Cardiac fibroblast (primary cell): Measurements from ENCODE around the gene MTX3.
A peak's percentile ranks its signal among the peaks of the same experiment; 100 is the strongest.

Experiments
- DNase-seq, 2 donors: peaks; one replicate each; pipeline versions ENCODE4 v3.0.0 to v3.0.0-alpha.2; 2010; ENCODE audit warnings: low read depth in 2 of 2
- H3K4me3 ChIP-seq, 2 donors: replicated peaks in 1 of 2; 1 replicate in 1 of 2; 2 replicates in 1 of 2; pipeline ENCODE4 v1.5.1; 2011; ENCODE audit warnings: low read depth in 2 of 2, low read length in 2 of 2, mild to moderate bottlenecking in 2 of 2, moderate library complexity in 1 of 2
- CTCF ChIP-seq: IDR thresholded peaks from one replicate; pipeline ENCODE4 v1.5.1; 2011; ENCODE audit warnings: low read depth, mild to moderate bottlenecking, low read length, inconsistent platforms

MTX3 gene

GRCh38 chr5:79936646-79937216 is 54.3 kb downstream of the MTX3 start:
- DNase-seq = peak in 1 of 2 donors; percentile 21
- no peak overlapping the region for H3K4me3 ChIP-seq
- no peak for TF ChIP-seq CTCF

GRCh38 chr5:79936002-79936645 is 54.9 kb downstream of the MTX3 start:
- DNase-seq = peak; percentile 27 to 49
- TF ChIP-seq CTCF = no peak
- no peak overlapping the region for H3K4me3 ChIP-seq

GRCh38 chr5:79934681-79935080 is 56.4 kb downstream of the MTX3 start:
- H3K4me3 ChIP-seq = no peak overlapping the region
- no peak for TF ChIP-seq CTCF
- no peak for DNase-seq

GRCh38 chr5:79932510-79933504 is 58.3 kb downstream of the MTX3 start:
- no peak for TF ChIP-seq CTCF
- DNase-seq = peak in 1 of 2 donors; percentile 11
- no peak overlapping the region for H3K4me3 ChIP-seq

GRCh38 chr5:79931866-79932265 is 59.2 kb downstream of the MTX3 start:
- no peak overlapping the region for H3K4me3 ChIP-seq
- TF ChIP-seq CTCF = no peak
- DNase-seq = no peak

GRCh38 chr5:79931409-79931808 is 59.7 kb downstream of the MTX3 start:
- no peak for DNase-seq
- no peak overlapping the region for H3K4me3 ChIP-seq
- TF ChIP-seq CTCF = no peak
